Immature natural killer cell (primary cell): ENCODE data around the gene OR5AU1. TPM values are rescaled to one million over a fixed set of nuclear protein-coding genes. Genes with fewer than 3 reads are reported as not detected.
A peak's percentile ranks its signal among the peaks of the same experiment; 100 is the strongest.

Experiments
- DNase-seq, 3 donors: peaks; one replicate each; pipeline ENCODE4 v3.0.0; 2022; ENCODE audit warnings: mixed read lengths in 1 of 3
- H3K27ac Mint-ChIP-seq, 6 donors: one replicate each; pipeline ENCODE4 v1.8.0; 2020; ENCODE audit warnings: mixed read lengths in 6 of 6, mild to moderate bottlenecking in 5 of 6, inconsistent platforms in 4 of 6, moderate library complexity in 3 of 6
- H3K27me3 Mint-ChIP-seq, 3 donors: one replicate each; pipeline ENCODE4 v1.8.0; 2020 to 2021; ENCODE audit warnings: low read depth in 3 of 3, mild to moderate bottlenecking in 3 of 3, mixed read lengths in 3 of 3, moderate library complexity in 3 of 3, inconsistent platforms in 1 of 3
- H3K36me3 Mint-ChIP-seq, 3 donors: one replicate each; pipeline ENCODE4 v1.8.0; 2020; ENCODE audit warnings: mixed read lengths in 3 of 3, inconsistent platforms in 2 of 3, mild to moderate bottlenecking in 2 of 3
- H3K4me1 Mint-ChIP-seq, 2 donors: one replicate each; pipeline ENCODE4 v1.8.0; 2020; ENCODE audit warnings: inconsistent platforms in 2 of 2, mild to moderate bottlenecking in 2 of 2, mixed read lengths in 2 of 2, moderate library complexity in 1 of 2
- H3K4me3 Mint-ChIP-seq, 5 donors: one replicate each; pipeline ENCODE4 v1.8.0; 2020; ENCODE audit warnings: mild to moderate bottlenecking in 5 of 5, mixed read lengths in 5 of 5, inconsistent platforms in 3 of 5, moderate library complexity in 3 of 5
- H3K9me3 Mint-ChIP-seq, 6 donors: one replicate each; pipeline ENCODE4 v1.8.0; 2020; ENCODE audit warnings: mild to moderate bottlenecking in 6 of 6, mixed read lengths in 6 of 6, inconsistent platforms in 4 of 6, moderate library complexity in 3 of 6
- polyA plus RNA-seq, 3 donors: library from polyadenylated mRNA; unstranded; fragments of 300-500 nt; fragmentation: Illumina TruSeq; gene quantifications; one replicate each; pipeline ENCODE4 v1.2.3, GENCODE V29; 2021

Gene OR5AU1
- not detected for polyA plus RNA-seq

DNA sequence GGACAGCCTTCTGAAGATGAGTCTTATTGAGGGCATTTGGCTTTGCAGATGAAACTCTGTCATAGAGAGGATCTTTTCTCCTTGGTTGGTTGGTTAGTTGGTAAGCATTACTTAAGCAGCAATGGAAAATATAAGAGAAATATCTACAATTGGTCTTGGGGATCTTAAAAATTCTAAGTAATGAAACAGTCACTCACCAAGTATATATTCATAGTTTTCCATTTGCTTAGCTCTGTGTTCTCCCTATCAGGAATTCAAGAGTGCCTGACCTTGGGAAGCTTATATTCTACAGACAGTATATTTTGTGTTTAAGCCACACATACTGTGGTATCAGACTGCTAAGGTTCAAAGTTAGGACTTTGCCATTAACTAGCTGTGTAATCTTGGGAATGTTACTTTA is at the start of gene OR5AU1:
OR5AU1 (minus strand) TSS at position 101 of the 400 bp plus-strand sequence. CDS start 191 bp downstream, outside the sequence.
- Mint-ChIP-seq H3K4me1 (no peaks in the 10 kb centered on the region), H3K27me3 (peaks cover 2 to 12% (median 3%) of the 10 kb centered on the region in 3 donors), H3K4me3 (no peak within 1 kb of the TSS), H3K36me3 (no peaks in the 10 kb centered on the region), H3K27ac (no peak within 1 kb of the TSS), H3K9me3 (peaks cover 0 to 2% (median 0%) of the 10 kb centered on the region in 6 donors)
- DNase-seq = no peak

DNA sequence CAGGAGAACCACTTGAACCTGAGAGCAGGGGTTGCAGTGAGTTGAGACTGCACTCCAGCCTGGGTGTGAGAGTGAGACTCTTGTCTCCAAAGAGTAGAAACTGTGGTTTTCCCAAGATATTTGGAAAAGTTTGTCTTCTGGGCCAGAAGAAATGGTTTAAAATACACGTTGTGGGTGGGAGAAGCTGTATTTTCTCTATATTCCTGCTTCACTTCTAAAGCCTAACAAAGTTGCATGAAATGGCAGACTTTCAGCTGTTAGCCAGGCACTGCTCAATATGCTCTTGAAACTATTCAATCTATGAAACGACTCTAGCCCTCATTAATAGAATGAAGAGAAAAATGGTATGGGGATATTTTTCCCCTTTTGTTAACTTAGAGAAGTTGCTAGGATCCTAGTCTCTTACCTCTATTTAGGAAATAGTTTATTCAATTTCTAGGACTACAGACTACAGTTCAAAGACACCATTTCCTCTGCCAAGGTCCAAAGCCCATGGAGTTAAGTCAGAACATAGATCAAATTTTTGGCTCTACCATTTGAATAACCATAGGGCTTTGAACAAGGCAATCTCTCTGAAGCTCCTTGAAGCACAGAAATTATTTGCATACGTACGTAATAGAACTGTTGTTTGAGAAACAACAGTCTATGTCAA is 49.3 kb upstream of the OR5AU1 start:
- peaks cover 0 to 28% (median 11%) of the 10 kb centered on the region in 3 donors for H3K36me3 Mint-ChIP-seq
- H3K4me1 Mint-ChIP-seq = peaks cover 12 to 52% of the 10 kb centered on the region in 2 donors
- H3K9me3 Mint-ChIP-seq = no peaks in the 10 kb centered on the region
- H3K4me3 Mint-ChIP-seq = no peak overlapping the region
- DNase-seq = no peak
- peaks cover 0 to 2% (median 0%) of the 10 kb centered on the region in 3 donors for H3K27me3 Mint-ChIP-seq
- H3K27ac Mint-ChIP-seq = peak overlapping the region in 4 of 6 donors; percentile 23 to 78 (median 46)

DNA sequence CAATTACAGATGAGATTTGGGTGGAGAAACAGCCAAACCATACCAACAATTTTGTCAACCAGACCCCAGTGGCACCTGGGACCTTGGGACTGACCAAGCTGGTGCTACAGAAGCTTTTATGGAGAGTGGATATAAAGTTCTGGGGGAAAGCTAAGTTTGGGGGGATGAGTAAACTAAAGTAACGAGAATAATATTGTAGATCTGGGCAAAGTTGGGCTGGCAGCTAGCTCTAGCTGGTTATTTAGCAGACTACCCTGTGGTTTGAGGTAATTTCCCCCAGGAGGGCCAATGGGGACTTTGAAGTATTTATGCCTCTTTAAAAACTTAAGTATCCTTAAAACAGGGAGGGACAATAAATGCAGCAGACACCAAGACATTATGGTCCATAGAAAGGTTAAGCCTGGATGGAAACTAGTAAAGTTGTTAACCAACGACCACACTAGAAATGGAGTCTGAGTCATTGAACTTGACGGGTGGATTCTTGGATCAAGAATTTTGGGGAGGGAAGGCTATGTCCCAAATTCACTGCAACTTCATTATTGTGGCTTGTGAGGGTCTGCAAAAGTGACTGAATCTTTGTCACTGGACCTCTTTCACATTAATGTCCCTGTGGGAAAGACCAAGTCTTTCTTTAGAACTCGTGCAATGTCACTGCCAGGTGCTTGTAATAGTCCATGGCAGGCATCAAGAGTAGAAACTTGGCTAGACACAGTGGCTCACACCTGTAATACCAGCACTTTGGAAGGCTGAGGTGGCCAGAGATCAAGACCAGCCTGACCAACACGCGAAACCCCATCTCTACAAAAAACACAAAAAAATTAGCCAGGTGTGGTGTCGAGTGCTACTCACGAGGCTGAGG is 48.5 kb upstream of the OR5AU1 start:
- Mint-ChIP-seq H3K4me3 (no peak overlapping the region), H3K36me3 (peaks cover 0 to 20% (median 4%) of the 10 kb centered on the region in 3 donors), H3K27me3 (peaks cover 0 to 2% (median 0%) of the 10 kb centered on the region in 3 donors), H3K27ac (peak overlapping the region in 5 of 6 donors; percentile 27 to 84 (median 54)), H3K9me3 (no peaks in the 10 kb centered on the region), H3K4me1 (peaks cover 9 to 46% of the 10 kb centered on the region in 2 donors)
- no peak for DNase-seq

DNA sequence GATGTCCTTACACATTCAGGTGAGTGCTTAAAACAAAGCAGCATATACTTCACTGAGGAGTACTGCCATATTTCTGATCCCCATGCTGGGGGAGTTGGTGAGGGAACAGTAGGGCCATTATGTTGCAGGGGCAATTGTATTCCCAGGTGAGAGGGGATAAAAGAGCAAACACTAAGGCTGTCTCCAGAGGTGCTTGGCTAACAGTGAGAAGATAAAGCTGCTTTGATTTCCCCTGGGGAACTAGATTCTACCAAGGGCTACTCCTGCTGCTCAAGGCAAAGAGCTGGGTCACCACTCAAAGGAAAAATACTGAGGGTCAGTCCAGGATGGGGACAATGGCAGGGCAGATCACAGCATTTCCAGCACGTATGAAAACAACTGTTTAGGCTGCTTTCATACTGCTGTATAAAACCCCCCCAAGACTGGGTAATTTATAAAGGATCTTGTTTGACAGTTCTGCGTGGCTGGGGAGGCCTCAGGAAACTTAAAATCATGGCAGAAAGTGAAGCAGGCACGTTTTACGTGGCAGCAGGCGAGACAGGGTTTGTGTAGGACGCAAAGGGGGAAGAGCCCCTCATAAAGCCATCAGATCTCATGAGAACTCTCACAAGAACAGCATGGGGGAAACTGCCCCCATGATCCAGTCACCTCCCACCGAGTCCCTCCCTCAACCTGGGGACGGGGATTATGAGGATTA is 47.8 kb upstream of the OR5AU1 start:
- H3K27ac Mint-ChIP-seq = peak overlapping the region; percentile 0 to 84 (median 58)
- H3K36me3 Mint-ChIP-seq = peaks cover 0 to 18% (median 3%) of the 10 kb centered on the region in 3 donors
- H3K4me1 Mint-ChIP-seq = peaks cover 9 to 44% of the 10 kb centered on the region in 2 donors
- DNase-seq = no peak
- peaks cover 0 to 2% (median 0%) of the 10 kb centered on the region in 3 donors for H3K27me3 Mint-ChIP-seq
- H3K4me3 Mint-ChIP-seq = no peak overlapping the region
- H3K9me3 Mint-ChIP-seq = no peaks in the 10 kb centered on the region

DNA sequence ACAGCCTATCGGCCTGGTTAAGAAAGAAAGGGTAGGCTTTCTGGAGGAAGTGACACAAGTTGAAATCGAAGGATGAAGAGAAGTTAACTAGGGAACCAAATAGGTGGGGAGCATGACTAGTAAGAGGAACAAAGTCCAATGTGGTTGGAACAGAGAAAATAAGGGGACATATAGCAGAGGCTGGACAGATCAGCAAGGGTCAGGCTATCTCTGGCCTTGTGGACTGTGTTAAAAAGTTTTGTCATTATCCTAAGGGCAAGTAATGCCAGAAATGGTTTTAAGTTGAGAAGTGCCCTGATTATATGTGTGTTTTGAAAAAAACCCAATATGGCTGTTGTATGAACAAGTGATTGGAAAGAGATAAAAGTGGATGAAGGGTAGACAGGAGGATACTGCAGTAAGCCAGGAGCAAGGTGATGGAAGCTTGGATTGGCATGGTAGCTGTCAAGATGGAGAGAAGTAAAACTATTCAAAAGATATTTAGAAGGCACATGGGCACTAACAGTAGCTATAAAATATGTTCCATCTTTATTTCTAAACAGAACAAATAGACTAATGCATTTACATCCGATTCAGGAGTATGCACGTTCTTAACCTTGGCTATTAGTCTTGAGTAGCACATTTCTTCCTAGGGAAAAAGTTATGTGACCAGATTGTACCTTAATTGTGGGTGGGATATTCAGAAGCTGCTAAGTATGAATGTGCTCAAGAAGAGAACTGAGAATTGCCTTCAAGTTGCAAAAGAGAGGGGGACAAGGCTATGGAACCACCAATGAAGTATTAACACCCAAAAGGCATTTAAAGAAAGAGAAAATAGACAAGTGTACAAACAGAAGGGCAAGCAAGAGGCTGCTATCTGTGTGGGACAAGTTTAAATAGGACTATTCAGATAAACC is 46.8 kb upstream of the OR5AU1 start:
- peaks cover 9 to 40% of the 10 kb centered on the region in 2 donors for H3K4me1 Mint-ChIP-seq
- no peaks in the 10 kb centered on the region for H3K9me3 Mint-ChIP-seq
- peaks cover 0 to 2% (median 0%) of the 10 kb centered on the region in 3 donors for H3K27me3 Mint-ChIP-seq
- no peak for DNase-seq
- no peak overlapping the region for H3K4me3 Mint-ChIP-seq
- H3K27ac Mint-ChIP-seq = peak overlapping the region; percentile 0 to 78 (median 59)
- H3K36me3 Mint-ChIP-seq = peaks cover 0 to 11% (median 3%) of the 10 kb centered on the region in 3 donors

DNA sequence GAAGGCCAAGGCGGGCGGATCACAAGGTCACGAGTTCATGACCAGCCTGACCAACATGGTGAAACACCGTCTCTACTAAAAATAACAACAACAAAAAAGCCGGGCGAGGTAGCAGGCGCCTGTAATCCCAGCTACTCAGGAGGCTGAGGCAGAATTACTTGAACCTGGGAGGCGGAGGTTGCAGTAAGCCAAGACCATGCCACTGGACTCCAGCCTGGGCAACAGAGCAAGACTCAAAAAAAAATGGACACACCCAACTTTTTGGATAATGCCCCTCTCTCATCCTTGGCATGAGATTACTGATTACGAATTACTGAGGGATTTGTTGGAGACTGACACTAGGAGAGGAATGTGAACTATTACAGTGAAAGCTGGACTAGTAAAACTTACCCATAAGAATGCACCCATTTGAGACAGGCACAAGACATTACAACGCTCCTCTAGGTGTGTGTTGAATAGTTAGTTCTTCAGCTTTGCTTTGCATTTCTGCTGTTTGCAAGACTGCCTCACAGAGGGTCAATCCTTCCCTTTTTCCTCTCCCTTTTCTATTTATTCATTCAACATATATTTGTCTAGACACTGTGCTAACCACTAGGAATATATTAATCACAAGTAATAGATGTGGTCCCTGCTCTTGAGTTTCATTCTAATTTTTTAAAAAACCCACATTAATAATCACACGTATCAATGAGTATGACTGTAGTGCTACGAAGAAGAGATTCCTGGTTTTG is 46.0 kb upstream of the OR5AU1 start:
- Mint-ChIP-seq H3K27me3 (peaks cover 0 to 2% (median 0%) of the 10 kb centered on the region in 3 donors), H3K9me3 (no peaks in the 10 kb centered on the region), H3K36me3 (peaks cover 0 to 6% (median 2%) of the 10 kb centered on the region in 3 donors), H3K4me3 (no peak overlapping the region), H3K27ac (peak overlapping the region in 5 of 6 donors; percentile 14 to 60 (median 22)), H3K4me1 (peaks cover 12 to 45% of the 10 kb centered on the region in 2 donors)
- no peak for DNase-seq

DNA sequence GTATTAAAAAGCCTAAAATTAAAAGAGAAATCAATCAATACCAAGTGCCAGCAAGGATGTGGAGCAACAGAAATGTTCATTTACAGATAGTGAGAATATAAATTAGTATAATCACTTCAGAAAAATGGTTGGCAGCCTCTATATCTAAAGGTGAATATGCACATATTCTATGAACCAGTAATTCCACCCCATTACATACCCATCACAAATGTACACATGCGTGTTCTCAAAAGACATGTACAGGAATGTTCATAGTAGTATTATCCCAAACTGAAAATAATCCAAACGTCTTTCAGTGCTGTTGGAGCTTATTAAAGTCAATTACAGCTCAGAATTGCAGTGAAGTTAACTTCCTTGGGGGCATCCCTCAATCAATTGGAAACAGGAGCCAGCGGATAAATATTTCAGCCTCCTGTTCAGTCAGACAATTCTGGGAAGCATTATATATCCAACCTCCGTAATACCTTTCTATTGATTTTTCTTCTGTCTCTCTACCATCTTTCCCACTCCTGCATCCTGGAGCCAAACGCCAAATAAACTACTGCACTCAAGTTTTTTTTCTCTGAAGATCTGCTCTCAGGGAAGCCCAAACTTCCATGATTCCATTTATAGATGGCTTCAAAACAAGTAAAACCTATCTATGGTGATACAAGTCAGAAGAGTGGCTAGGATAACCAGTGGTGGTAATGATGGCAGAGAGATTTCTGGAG is 45.0 kb upstream of the OR5AU1 start:
- peaks cover 7 to 37% of the 10 kb centered on the region in 2 donors for H3K4me1 Mint-ChIP-seq
- H3K27ac Mint-ChIP-seq = peak overlapping the region in 2 of 6 donors; percentile 8 to 40
- peaks cover 0 to 6% (median 0%) of the 10 kb centered on the region in 3 donors for H3K36me3 Mint-ChIP-seq
- no peaks in the 10 kb centered on the region for H3K9me3 Mint-ChIP-seq
- H3K27me3 Mint-ChIP-seq = peaks cover 0 to 2% (median 0%) of the 10 kb centered on the region in 3 donors
- no peak overlapping the region for H3K4me3 Mint-ChIP-seq
- no peak for DNase-seq

DNA sequence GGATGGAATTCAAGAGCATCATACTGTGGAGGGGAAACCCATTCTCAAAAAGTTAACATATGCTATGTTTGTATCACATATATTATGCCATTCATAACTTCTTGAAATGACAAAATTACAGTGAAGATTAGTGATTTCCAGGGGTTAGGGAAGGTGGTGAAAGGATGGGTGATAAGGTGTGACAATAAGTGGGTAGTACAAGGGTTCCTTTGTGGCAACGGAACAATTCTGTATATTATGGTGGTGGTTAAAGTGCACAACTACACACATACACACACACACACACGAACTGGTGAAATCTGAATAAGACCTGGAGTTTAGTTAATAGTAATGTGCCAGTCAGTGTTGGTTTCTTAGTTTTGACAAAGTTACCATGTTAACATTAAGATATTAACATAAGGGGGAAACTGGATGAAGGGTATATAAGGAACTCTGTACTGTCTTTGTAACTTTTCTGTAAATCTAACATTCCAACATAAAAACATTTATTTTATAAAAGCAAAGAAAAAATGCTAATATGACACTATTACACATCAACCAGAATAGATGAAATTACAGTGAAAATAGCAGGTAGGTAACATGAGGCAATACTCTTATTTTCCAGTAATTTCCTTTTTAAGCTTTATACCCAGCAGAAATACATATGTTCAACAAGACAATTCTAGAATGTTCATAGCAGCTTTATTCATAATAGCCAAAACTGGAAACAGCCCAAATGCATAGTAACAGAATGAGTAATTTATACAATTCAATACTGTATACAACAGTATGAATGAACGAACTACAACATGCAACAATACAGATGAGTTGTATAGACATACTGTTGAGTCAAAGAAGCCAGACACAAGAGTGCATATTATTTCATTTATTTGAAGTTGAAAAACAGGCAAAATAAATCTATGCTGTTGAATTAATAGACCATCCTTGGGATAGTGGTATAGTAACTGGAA is 44.0 kb upstream of the OR5AU1 start:
- peaks cover 0 to 3% (median 0%) of the 10 kb centered on the region in 3 donors for H3K36me3 Mint-ChIP-seq
- H3K27me3 Mint-ChIP-seq = peaks cover 0 to 2% (median 0%) of the 10 kb centered on the region in 3 donors
- no peaks in the 10 kb centered on the region for H3K9me3 Mint-ChIP-seq
- H3K27ac Mint-ChIP-seq = peak overlapping the region in 4 of 6 donors; percentile 25 to 56 (median 34)
- peaks cover 7 to 31% of the 10 kb centered on the region in 2 donors for H3K4me1 Mint-ChIP-seq
- H3K4me3 Mint-ChIP-seq = no peak overlapping the region
- no peak for DNase-seq

DNA sequence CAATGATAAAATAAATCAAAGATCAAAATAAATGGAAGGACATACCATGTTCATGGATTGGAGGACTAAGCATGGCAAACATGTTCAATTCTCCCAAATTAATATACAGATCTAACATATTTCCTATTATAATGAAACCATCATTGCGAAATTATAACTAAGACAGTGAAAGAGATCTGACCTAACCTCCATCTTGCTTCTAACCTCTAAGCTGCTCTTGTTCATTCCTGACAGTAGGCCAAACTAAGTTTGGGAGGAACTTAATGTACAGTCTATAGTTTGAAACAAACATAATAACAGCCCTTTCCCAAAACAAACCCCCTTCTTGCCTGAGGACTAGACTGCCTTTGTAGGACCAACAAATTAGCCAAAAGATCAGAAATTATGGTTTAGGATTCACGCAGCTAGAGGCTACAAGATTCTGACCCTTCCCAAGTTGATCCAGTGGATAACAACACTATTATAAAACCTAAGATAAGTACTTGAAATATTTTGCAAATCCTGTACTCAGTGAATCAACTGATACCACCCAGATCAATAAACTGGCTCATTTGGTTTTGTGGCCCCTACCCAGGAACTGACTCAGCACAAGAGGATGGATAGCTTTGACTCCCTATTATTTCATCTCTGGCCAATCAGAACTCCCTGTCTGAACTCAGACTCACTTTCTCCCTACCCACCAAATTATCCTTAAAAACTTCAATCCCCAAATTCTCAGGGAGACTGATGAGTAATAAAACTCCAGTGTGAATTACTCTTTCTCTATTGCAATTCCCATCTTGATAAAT is 41.7 kb upstream of the OR5AU1 start:
- Mint-ChIP-seq H3K27ac (no peak overlapping the region), H3K4me1 (peaks cover 5 to 15% of the 10 kb centered on the region in 2 donors), H3K9me3 (no peaks in the 10 kb centered on the region), H3K4me3 (no peak overlapping the region), H3K27me3 (peaks cover 0 to 5% (median 0%) of the 10 kb centered on the region in 3 donors), H3K36me3 (no peaks in the 10 kb centered on the region)
- DNase-seq = no peak

DNA sequence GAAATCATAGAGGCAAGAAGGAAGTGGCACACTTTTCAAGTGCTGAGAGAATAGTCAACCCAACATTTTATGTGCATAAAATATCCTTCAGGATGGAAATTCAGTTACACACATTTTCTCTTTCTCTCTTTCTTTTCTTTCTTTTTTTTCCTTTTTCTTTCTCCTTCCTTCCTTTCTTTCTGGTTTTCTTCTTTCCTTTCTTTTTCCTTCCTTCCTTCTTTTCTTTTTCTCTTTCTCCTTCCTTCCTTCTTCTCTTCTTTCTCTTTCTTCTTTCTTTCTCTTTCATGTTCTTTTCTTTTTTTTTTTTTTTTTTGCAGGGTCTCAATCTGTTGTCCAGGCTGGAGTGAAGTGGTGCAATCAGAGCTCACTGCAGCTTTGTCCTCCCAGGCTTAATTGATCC is 38.7 kb upstream of the OR5AU1 start:
- Mint-ChIP-seq H3K27me3 (peaks cover 0 to 4% (median 1%) of the 10 kb centered on the region in 3 donors), H3K27ac (no peak overlapping the region), H3K9me3 (no peaks in the 10 kb centered on the region), H3K36me3 (no peaks in the 10 kb centered on the region), H3K4me1 (peaks cover 18 to 26% of the 10 kb centered on the region in 2 donors), H3K4me3 (no peak overlapping the region)
- no peak for DNase-seq
